PC-3 (cell line): ENCODE data around the gene SYNGR2.

Experiments used
- EZH2 ChIP-seq: fragments of 300-600 bp; sonication (generic); IDR thresholded peaks from one replicate; pipeline ENCODE4 v1.6.1; 2017; ENCODE audit warnings: antibody characterized with exemption, mild to moderate bottlenecking, low read length; ENCODE audit not compliant: unreplicated experiment
- EZH2phosphoT487 ChIP-seq: fragments of 300-600 bp; sonication (generic); IDR thresholded peaks from 2 replicates; pipeline ENCODE4 v1.6.1; 2018; ENCODE audit warnings: mild to moderate bottlenecking, antibody characterized with exemption, low read length, borderline replicate concordance
- TF ChIP-seq, protein P1 (sequence below): fragments of 300-600 bp; sonication (generic); conservative IDR thresholded peaks from 2 replicates; pipeline ENCODE4 v1.5.1; 2017; ENCODE audit warnings: antibody characterized with exemption, low read depth, mild to moderate bottlenecking, low read length

DNA sequence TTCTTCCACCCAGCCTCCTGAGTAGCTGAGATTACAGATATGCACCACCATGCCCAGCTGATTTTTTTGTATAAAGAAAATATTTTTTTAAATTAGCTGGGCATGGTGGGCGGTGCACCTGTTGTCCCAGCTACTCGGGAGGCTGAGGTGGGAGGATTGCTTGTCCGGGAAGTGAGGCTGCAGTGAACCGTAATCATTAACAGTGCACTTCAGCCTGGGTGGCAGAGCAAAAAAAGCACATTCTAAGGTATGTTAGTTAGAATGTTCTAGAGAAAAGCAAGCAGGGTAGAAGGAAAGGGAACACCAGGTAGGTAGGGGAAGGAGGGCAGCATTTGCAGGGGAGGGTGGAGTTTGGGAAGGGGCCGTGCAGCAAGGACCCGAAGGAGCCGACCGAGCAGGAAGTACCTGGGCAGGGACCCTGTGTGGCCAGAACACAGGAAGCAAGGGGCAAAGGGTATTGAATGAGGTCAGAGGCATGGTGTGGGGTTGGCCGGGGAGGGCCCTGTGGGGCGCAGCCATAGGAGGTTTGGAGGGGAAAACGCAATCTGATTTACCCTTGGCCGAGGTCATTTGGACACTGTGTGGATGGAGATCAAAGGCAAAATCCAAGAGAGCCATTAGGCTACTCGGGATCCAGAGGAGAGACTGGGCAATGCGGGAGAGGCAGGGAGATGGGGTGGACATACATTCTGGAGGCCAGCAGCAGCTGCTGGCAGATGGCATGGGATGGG is 19.9 kb upstream of the SYNGR2 start:
- TF ChIP-seq, protein P1, sequence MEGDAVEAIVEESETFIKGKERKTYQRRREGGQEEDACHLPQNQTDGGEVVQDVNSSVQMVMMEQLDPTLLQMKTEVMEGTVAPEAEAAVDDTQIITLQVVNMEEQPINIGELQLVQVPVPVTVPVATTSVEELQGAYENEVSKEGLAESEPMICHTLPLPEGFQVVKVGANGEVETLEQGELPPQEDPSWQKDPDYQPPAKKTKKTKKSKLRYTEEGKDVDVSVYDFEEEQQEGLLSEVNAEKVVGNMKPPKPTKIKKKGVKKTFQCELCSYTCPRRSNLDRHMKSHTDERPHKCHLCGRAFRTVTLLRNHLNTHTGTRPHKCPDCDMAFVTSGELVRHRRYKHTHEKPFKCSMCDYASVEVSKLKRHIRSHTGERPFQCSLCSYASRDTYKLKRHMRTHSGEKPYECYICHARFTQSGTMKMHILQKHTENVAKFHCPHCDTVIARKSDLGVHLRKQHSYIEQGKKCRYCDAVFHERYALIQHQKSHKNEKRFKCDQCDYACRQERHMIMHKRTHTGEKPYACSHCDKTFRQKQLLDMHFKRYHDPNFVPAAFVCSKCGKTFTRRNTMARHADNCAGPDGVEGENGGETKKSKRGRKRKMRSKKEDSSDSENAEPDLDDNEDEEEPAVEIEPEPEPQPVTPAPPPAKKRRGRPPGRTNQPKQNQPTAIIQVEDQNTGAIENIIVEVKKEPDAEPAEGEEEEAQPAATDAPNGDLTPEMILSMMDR = no peak
- no peak for TF ChIP-seq EZH2phosphoT487
- TF ChIP-seq EZH2 = no peak
